HEK293T (cell line): ENCODE data around the gene XPR1.

Experiments used
- ARNT ChIP-seq: fragments of 450-650 bp; IDR thresholded peaks from 2 replicates; pipeline ENCODE4 v1.6.1; 2017; ENCODE audit warnings: mild to moderate bottlenecking
- BHLHE40 ChIP-seq: fragments of 450-650 bp; IDR thresholded peaks from 2 replicates; pipeline ENCODE4 v1.6.1; 2016; ENCODE audit warnings: mild to moderate bottlenecking, moderate library complexity, borderline replicate concordance
- ELF4 ChIP-seq: fragments of 450-650 bp; IDR thresholded peaks from 2 replicates; pipeline ENCODE4 v1.6.1; 2017; ENCODE audit warnings: antibody characterized with exemption
- FOXA1 ChIP-seq: fragments of 450-650 bp; IDR thresholded peaks from 2 replicates; pipeline ENCODE4 v1.6.1; 2016; ENCODE audit warnings: mild to moderate bottlenecking
- FOXK2 ChIP-seq: fragments of 450-650 bp; IDR thresholded peaks from 2 replicates; pipeline ENCODE4 v1.6.1; 2016; ENCODE audit warnings: mild to moderate bottlenecking
- FOXM1 ChIP-seq: fragments of 450-650 bp; IDR thresholded peaks from 2 replicates; pipeline ENCODE4 v1.6.1; 2017; ENCODE audit warnings: mild to moderate bottlenecking, borderline replicate concordance
- SP1 ChIP-seq: fragments of 450-650 bp; IDR thresholded peaks from 2 replicates; pipeline ENCODE4 v1.6.1; 2017

DNA sequence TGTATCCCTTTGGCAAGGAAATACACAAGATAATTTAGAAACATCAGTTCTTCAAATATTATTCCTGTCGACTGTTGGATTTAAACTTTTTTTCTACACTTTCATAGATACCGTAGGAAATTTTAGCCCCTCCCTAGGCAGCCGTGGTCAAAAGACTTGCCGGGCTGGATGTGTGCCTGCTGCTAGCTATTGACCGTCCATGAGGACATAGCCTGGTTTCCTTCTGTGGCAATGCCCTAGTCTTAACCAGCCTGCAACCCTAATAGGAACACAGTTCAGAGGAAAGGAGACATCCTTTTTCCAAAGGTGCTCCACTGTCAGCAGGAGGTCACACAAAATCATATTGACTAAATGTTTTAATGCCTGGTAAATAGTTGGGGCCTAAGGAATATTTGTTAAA lies 260.4 kb downstream of the XPR1 start:
- TF ChIP-seq FOXA1 (no peak), ELF4 (no peak), FOXK2 (no peak), SP1 (no peak), BHLHE40 (no peak), FOXM1 (no peak), ARNT (no peak)
